Activated T-cell treated with anti-CD3 and anti-CD28 coated beads, Interleukin-2, amount 50 U/mL, for 72 hours (primary cell): ENCODE measurements around the gene GIMAP2. TPM values are rescaled to one million over a fixed set of nuclear protein-coding genes. Genes with fewer than 3 reads are reported as not detected.
A peak's percentile ranks its signal among the peaks of the same experiment; 100 is the strongest.

Experiments used
- ATAC-seq, 2 donors: fragments of 150-1000 bp; cut with Tn5 transposase; replicated peaks in 1 of 2; 2 replicates each; pipeline ENCODE4 v1.10.0; 2021; ENCODE audit warnings: moderate library complexity in 2 of 2, mild to moderate bottlenecking in 1 of 2
- DNase-seq, 2 donors: peaks; one replicate each; pipeline ENCODE4 v3.0.0; 2021 to 2022; ENCODE audit warnings: mixed read lengths in 1 of 2
- H3K27ac Mint-ChIP-seq: one replicate; pipeline ENCODE4 v1.8.0; 2022; ENCODE audit warnings: mild to moderate bottlenecking, moderate library complexity, mixed read lengths
- H3K27me3 Mint-ChIP-seq: one replicate; pipeline ENCODE4 v1.8.0; 2022; ENCODE audit warnings: low read depth, mixed read lengths
- H3K36me3 Mint-ChIP-seq, 2 donors: one replicate each; pipeline ENCODE4 v1.8.0; 2022; ENCODE audit warnings: mixed read lengths in 2 of 2, mild to moderate bottlenecking in 1 of 2; ENCODE audit not compliant: insufficient read depth in 2 of 2
- H3K4me1 Mint-ChIP-seq: one replicate; pipeline ENCODE4 v1.8.0; 2022; ENCODE audit warnings: low read depth, mixed read lengths
- H3K4me3 Mint-ChIP-seq, 2 donors: one replicate each; pipeline ENCODE4 v1.8.0; 2022; ENCODE audit warnings: mild to moderate bottlenecking in 2 of 2, mixed read lengths in 2 of 2, moderate library complexity in 2 of 2
- H3K9me3 Mint-ChIP-seq, 2 donors: one replicate each; pipeline ENCODE4 v1.8.0; 2022; ENCODE audit warnings: mixed read lengths in 2 of 2
- total RNA-seq, 2 donors: library from RNA; stranded (reverse); gene quantifications; one replicate each; pipeline ENCODE4 v1.2.3, GENCODE V29; 2022

GIMAP2 gene
- total RNA-seq, 2 donors from 2014 or later = 47.8 to 59.4 TPM

GRCh38 chr7:150723467-150723866, 38.0 kb downstream of the GIMAP2 start:
- no peak for ATAC-seq
- Mint-ChIP-seq H3K27ac (peak overlapping the region; percentile 64), H3K27me3 (no peaks in the 10 kb centered on the region), H3K9me3 (peaks cover 17 to 18% of the 10 kb centered on the region in 2 donors), H3K4me1 (peaks cover 46% of the 10 kb centered on the region), H3K4me3 (peak overlapping the region in 1 of 2 donors; percentile 23), H3K36me3 (peaks cover 37 to 60% of the 10 kb centered on the region in 2 donors)
- no peak for DNase-seq

DNA sequence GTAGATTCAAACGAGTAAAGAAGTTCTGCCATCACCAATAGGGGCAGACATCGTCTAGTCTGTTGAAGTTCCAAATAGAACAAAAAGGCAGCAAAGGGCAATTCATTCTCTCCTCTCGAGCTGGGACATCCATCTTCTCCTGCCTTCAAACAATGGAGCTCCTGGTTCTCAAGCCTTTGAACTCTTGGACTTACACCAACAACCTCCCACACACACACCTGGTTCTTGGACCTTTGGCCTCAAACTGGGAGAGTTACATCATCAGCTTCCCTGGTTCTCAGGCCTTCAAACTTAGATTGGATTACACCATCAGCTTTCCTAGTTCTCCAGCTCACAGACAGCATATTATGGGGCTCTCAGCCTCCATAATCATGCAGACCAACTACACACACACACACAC, 41.9 kb downstream of the GIMAP2 start:
- Mint-ChIP-seq H3K9me3 (peaks cover 20 to 21% of the 10 kb centered on the region in 2 donors), H3K36me3 (peaks cover 26 to 42% of the 10 kb centered on the region in 2 donors), H3K4me3 (no peak overlapping the region), H3K27ac (no peak overlapping the region), H3K4me1 (peaks cover 45% of the 10 kb centered on the region), H3K27me3 (no peaks in the 10 kb centered on the region)
- no peak for ATAC-seq
- no peak for DNase-seq

- DNase-seq = no peak
- ATAC-seq = no peak
- Mint-ChIP-seq H3K9me3 (peaks cover 20 to 21% of the 10 kb centered on the region in 2 donors), H3K27ac (no peak overlapping the region), H3K27me3 (no peaks in the 10 kb centered on the region), H3K36me3 (peaks cover 26 to 40% of the 10 kb centered on the region in 2 donors), H3K4me1 (peaks cover 45% of the 10 kb centered on the region), H3K4me3 (no peak overlapping the region)
Measured at GRCh38 chr7:150728011-150728410, 42.5 kb downstream of the GIMAP2 start.

- Mint-ChIP-seq H3K4me3 (peak overlapping the region in 1 of 2 donors; percentile 40), H3K4me1 (peaks cover 45% of the 10 kb centered on the region), H3K27me3 (no peaks in the 10 kb centered on the region), H3K9me3 (peaks cover 20 to 21% of the 10 kb centered on the region in 2 donors), H3K27ac (peak overlapping the region; percentile 65), H3K36me3 (peaks cover 24 to 38% of the 10 kb centered on the region in 2 donors)
- ATAC-seq (no peak), DNase-seq (no peak)
Measured at GRCh38 chr7:150728609-150729008, 43.1 kb downstream of the GIMAP2 start.

- H3K27me3 Mint-ChIP-seq = no peaks in the 10 kb centered on the region
- peak; percentile 37 to 42 for DNase-seq
- peak overlapping the region; percentile 91 to 97 for H3K4me3 Mint-ChIP-seq
- H3K9me3 Mint-ChIP-seq = peaks cover 10 to 12% of the 10 kb centered on the region in 2 donors
- H3K27ac Mint-ChIP-seq = peak overlapping the region; percentile 72
- H3K4me1 Mint-ChIP-seq = peaks cover 75% of the 10 kb centered on the region
- H3K36me3 Mint-ChIP-seq = peaks cover 12 to 21% of the 10 kb centered on the region in 2 donors
- ATAC-seq = peak; percentile 50 to 53
Measured at GRCh38 chr7:150731916-150732315, 46.4 kb downstream of the GIMAP2 start.

DNA sequence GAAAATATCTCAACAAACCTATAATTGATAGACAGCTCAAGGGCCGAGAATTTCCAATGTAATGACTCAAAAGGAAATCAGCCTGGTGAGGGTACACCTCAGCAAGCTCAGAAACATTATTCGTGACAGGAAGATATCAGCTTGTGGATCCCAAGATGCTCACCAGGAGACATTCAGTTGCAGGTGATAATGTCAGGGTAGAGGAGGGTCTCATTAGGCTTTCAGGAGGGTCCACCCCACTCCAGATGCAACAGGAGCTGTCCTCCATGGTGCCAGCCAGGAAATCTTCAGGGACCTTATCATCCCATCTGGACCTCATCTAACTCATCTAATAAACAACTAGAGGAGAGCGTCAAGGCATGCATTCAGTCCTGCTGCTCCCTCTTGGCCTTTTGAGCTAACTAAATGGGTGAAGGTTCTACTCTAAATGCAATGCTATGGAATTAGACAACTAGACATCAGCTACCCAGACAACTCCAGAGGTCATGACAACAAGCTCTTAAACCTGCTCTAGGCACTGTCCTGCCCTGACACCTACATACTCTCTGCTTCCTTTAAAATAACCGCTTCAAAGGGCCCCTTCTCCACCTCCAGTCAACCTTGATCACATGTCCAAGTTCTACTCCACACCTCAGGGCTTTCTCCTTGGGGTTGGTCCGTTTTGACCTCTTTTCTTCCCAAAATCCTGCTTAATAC, 47.4 kb downstream of the GIMAP2 start:
- Mint-ChIP-seq H3K4me1 (peaks cover 82% of the 10 kb centered on the region), H3K9me3 (peaks cover 5 to 6% of the 10 kb centered on the region in 2 donors)
- ATAC-seq = peak; percentile 38 to 48

DNA sequence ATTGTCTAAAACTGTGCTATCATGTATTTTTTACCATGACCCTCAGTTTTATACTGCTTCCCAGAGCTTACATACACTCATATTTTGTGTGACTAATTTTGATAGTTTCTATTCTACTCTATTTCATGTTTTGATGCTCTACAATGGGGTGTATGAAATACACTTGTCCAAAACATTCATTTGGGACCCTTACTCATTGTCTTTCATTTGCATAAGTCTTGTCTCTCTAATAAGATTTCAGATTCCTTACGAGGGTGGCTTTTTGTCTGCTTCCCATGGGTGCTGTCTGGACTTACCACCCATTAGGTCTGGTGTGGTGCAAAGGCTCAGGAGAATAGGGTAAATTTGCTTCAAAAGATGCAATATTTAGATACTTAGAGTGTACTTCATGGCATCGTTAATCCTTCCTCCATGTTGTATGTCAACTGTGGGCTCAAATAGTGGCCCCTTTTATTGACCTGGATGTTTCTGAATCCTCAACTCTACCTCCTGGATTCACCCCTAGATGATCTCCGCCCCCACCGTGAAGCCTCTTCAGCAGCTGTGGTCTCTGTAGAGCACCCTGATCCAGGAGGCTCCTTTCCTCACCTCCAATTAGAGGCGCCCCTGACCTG, 48.1 kb downstream of the GIMAP2 start:
- Mint-ChIP-seq H3K27ac (peak overlapping the region; percentile 72), H3K27me3 (no peaks in the 10 kb centered on the region), H3K4me1 (peaks cover 85% of the 10 kb centered on the region), H3K36me3 (peaks cover 8% of the 10 kb centered on the region in 2 donors), H3K4me3 (peak overlapping the region; percentile 91 to 97), H3K9me3 (peaks cover 2% of the 10 kb centered on the region in 2 donors)
- ATAC-seq (peak; percentile 65 to 70), DNase-seq (no peak)

More for the DNA sequence above, 47.4 kb downstream of the GIMAP2 start:
- no peak for DNase-seq
- H3K27ac Mint-ChIP-seq = peak overlapping the region; percentile 72
- H3K4me3 Mint-ChIP-seq = peak overlapping the region; percentile 91 to 97
- H3K27me3 Mint-ChIP-seq = no peaks in the 10 kb centered on the region
- H3K36me3 Mint-ChIP-seq = peaks cover 7 to 11% of the 10 kb centered on the region in 2 donors

DNA sequence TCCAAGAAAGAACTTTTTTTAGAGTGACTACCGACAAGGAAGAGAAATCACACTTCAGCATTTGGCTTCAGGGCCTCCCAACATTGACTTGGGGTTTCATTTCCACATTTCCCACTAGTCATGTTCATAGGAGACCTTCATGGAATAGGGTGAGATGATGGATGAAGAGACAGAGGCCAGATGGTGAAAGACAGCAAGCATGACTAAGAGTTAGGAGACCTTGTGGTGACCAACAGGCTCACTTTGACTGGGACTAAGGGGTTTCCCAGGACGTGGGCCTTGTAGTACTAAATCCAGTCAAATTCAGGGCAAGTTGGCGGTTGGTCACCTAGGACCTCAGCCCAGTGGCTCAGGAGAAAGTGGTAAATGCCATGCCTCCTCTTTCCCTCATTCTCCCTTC, 48.7 kb downstream of the GIMAP2 start:
- Mint-ChIP-seq H3K4me1 (peaks cover 92% of the 10 kb centered on the region), H3K9me3 (peaks cover 0 to under 1% of the 10 kb centered on the region in 2 donors), H3K27ac (peak overlapping the region; percentile 72), H3K4me3 (peak overlapping the region; percentile 91 to 97), H3K27me3 (no peaks in the 10 kb centered on the region), H3K36me3 (peaks cover 9% of the 10 kb centered on the region in 2 donors)
- ATAC-seq (peak; percentile 57 to 60), DNase-seq (peak; percentile 79 to 85)

DNA sequence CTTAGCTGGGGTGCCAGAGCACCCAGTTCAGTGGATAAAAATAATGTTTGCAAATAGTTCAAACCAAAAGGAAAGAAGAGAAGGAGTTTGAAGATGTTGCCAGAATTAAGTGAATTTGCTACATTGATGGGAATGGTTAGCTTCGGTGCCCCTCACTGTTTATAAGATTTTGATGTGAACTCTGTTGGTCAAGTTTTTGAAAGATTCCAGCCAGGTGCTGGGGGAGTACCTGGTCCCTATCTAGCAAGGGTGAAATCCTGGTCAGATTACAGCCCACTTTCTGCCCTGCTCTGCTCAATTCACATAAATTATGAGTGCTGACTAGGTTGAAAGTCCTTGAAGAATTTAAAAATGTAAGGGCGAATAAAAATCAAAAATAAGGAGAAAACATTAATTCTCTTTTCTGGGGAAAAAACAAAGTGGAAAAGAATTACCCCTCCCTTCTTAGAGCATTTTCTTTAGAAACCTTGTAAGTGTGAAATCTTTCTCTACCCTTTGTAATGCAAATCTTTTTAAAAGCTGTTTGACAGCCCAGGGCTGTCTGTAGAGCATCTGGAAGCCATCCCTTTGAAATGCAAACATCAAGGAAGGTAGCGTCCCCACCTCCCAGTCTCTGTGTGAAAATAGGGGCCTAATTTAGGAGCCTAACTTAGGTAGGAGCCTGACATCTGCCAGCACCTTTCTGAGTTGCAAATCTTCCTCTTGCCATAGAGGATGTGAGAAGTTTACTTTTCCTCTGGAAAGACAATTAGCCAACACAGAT, 50.3 kb downstream of the GIMAP2 start:
- ATAC-seq = no peak
- no peaks in the 10 kb centered on the region for H3K27me3 Mint-ChIP-seq
- H3K4me1 Mint-ChIP-seq = peaks cover 92% of the 10 kb centered on the region
- DNase-seq = no peak
- peak overlapping the region; percentile 72 for H3K27ac Mint-ChIP-seq
- H3K9me3 Mint-ChIP-seq = peaks cover 4% of the 10 kb centered on the region in 2 donors
- H3K36me3 Mint-ChIP-seq = peaks cover 19 to 23% of the 10 kb centered on the region in 2 donors
- peak overlapping the region; percentile 91 to 97 for H3K4me3 Mint-ChIP-seq

DNA sequence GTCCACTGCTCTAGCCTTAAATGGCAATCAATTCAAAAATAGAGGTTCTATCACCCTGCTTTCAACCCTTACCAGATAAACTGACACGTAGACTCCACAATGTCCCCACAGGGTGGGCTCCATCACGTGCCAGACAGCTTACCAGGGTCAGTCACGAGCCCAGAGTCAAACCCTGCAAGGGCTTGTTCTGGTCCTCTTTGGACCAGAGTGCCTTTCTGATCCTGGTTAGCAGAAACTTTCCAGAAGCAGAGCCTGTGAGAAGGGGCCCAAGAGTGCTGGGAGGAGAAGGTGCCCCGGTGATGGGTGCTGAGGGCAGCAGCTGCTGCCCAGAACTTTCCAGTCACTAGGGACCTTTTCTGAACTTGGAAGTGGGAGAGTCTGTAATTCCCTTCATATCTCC, 51.4 kb downstream of the GIMAP2 start:
- Mint-ChIP-seq H3K27ac (peak overlapping the region; percentile 97), H3K9me3 (peaks cover 4% of the 10 kb centered on the region in 2 donors), H3K36me3 (peaks cover 25 to 32% of the 10 kb centered on the region in 2 donors), H3K4me1 (peaks cover 92% of the 10 kb centered on the region), H3K4me3 (peak overlapping the region; percentile 91 to 97), H3K27me3 (no peaks in the 10 kb centered on the region)
- ATAC-seq = no peak
- DNase-seq = peak in 1 of 2 donors; percentile 39

DNA sequence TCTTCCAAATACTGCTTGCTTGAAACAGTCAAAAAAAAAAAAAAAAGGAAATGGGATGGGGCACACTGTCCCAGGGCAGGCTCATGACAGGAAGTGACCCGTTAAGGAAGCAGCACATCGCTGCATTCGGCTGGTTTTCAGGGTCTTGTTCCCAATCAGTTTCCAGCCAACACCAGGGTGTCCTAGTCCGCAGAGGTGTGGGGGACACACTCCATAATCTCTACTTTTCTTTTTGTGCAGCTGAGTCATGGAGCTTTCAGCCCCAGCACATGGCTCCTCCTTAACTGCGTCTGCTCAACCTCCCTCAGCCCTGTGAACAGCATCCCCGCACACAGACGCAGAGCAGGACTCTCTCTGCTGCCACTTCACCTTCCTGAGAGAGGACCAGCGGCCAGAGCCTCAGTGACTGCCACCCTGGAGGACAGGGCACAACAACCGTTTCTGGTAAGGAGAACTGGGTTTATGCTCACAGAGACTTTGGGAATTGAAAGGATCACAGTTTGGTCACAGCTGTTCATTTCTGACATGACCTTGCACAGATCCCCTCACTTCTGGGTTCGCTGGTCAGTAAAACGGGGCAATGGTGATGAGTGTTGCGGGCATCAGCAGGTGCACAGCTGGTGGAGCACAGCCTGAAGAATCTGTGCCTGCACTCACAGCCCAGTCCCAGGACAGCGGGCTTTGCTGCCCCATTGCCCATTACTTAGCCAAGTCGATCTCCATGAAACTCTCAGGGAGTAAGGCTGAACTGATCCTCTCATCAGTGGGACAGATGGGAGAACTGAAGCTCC, 52.0 kb downstream of the GIMAP2 start, which contains the start of gene GIMAP5:
Gene GIMAP5, plus strand, starts transcription at position 154 of the 791 bp plus-strand sequence. CDS start 3,467 bp downstream, outside the sequence.
- peaks cover 28 to 37% of the 10 kb centered on the region in 2 donors for H3K36me3 Mint-ChIP-seq
- ATAC-seq (peak; percentile 52 to 55), DNase-seq (peak; percentile 65 to 66)
- no peaks in the 10 kb centered on the region for H3K27me3 Mint-ChIP-seq
- H3K4me3 Mint-ChIP-seq = peak within 1 kb of the TSS; percentile 91 to 97
- H3K9me3 Mint-ChIP-seq = peaks cover 4% of the 10 kb centered on the region in 2 donors
- peak within 1 kb of the TSS; percentile 97 for H3K27ac Mint-ChIP-seq
- H3K4me1 Mint-ChIP-seq = peaks cover 92% of the 10 kb centered on the region

DNA sequence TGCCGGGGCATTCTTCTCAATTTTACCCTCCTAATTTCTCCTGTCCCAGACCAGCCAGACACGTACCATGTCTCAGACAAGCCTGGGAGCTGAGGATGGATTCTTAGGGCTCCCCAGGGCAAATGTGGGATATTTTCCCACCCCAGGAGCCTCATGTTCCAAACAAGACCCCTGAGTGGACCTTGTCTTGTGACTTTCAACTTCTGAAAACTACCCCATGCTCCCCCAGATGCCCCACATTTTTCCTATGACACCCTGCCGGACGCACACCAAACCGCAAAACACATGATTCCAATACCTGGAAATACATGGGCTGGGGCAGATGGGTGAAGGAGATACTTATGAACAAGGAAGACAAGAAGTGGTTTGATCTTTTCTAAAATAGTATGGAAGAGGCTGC, 52.6 kb downstream of the GIMAP2 start:
- peaks cover 92% of the 10 kb centered on the region for H3K4me1 Mint-ChIP-seq
- peaks cover 33 to 44% of the 10 kb centered on the region in 2 donors for H3K36me3 Mint-ChIP-seq
- peak overlapping the region; percentile 97 for H3K27ac Mint-ChIP-seq
- peaks cover 4% of the 10 kb centered on the region in 2 donors for H3K9me3 Mint-ChIP-seq
- ATAC-seq (no peak), DNase-seq (no peak)
- no peaks in the 10 kb centered on the region for H3K27me3 Mint-ChIP-seq
- peak overlapping the region; percentile 91 to 97 for H3K4me3 Mint-ChIP-seq
